HUES64 (cell line): Measurements from ENCODE around the gene ZNF610. TPM values are rescaled to one million over a fixed set of nuclear protein-coding genes. Genes with fewer than 3 reads are reported as not detected.
"Not testable (repeated sequence)": the region's sequence is repeated elsewhere in the genome, so short reads cannot be mapped to it uniquely, and the experiment has no call there.

Experiments
- H3K27ac ChIP-seq: 2 replicates; pipeline ENCODE4 v1.7.0; 2013; ENCODE audit warnings: low read depth, low read length, inconsistent platforms
- H3K27me3 ChIP-seq: 2 replicates; pipeline ENCODE4 v1.6.1; 2013; ENCODE audit warnings: mild to moderate bottlenecking, low read length; ENCODE audit not compliant: insufficient read depth
- H3K36me3 ChIP-seq: 2 replicates; pipeline ENCODE4 v1.6.1; 2013; ENCODE audit warnings: mild to moderate bottlenecking, low read length; ENCODE audit not compliant: insufficient read depth
- H3K4me1 ChIP-seq: 2 replicates; pipeline ENCODE4 v1.6.1; 2013; ENCODE audit warnings: mild to moderate bottlenecking, low read length, moderate library complexity; ENCODE audit not compliant: insufficient read depth
- H3K4me3 ChIP-seq: 2 replicates; pipeline ENCODE4 v1.5.1; 2013; ENCODE audit warnings: mild to moderate bottlenecking, low read length, moderate library complexity
- H3K9ac ChIP-seq: 2 replicates; pipeline ENCODE4 v1.6.1; 2013; ENCODE audit warnings: mild to moderate bottlenecking, low read depth, low read length
- H3K9me3 ChIP-seq: 2 replicates; pipeline ENCODE4 v1.6.1; 2013; ENCODE audit warnings: low read depth, low read length; ENCODE audit not compliant: insufficient read depth
- WGBS: fragments of 150-250, 120-280 bp; methylation state at CpG from one replicate; pipeline ENCODE4 v1.1.7; 2013; ENCODE audit warnings: missing lambda C conversion rate; 5-methylcytosine and 5-hydroxymethylcytosine counted together
- polyA plus RNA-seq, 2 experiments: library from polyadenylated mRNA; stranded (reverse); fragments of 50-300 nt; gene quantifications; one replicate each; pipeline ENCODE4 v1.2.3, GENCODE V29; 2013

Gene ZNF610
- 2.2 TPM for polyA plus RNA-seq (2013, experiment 1 of 2)
- 5.6 TPM for polyA plus RNA-seq (2013, experiment 2 of 2)

DNA sequence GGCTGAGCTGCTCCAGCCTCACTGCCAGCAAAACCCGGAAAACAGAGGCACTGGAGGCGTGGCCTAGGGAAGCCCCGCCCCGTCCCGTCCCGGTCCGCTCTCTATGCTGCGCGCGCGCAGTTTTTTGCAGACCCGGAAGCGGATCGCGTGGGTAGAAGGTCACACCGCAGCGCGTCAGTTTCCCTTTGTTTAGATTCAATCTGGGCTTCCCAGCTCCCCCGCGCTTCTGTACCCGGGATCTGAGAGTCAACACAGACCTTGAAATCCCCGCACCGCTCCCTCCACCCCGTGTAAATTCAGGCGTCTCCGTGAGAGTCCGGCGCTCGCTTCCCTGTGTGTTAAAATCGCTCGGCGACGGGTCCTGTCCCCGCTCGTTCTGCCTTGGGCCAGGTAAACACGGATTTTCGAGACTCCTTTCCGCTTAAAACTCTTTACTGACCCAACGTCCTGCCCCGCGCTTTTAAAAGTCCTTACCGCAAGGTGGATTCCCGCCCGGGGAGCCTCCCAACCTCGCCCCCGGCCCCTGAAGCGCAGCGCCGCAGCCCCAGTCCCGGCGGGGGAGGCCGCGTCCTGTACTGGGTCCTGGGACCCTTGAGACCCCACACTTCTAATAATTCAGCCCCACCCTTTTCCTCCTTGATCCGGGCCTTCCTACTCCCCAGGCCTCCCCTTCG lies at the start of gene ZNF610:
ZNF610 (plus strand) TSS at position 127 of the 674 bp plus-strand sequence. CDS start 12,930 bp downstream, outside the sequence.
- Histone ChIP-seq H3K36me3 (peaks cover 7% of the 10 kb centered on the region; the same call in 1 of the 2 replicates), H3K9ac (peak within 1 kb of the TSS; percentile 92), H3K27me3 (no peaks in the 10 kb centered on the region), H3K27ac (peak within 1 kb of the TSS; percentile 77), H3K4me1 (peaks cover 4% of the 10 kb centered on the region; the same call in 1 of the 2 replicates), H3K9me3 (peaks cover 33% of the 10 kb centered on the region), H3K4me3 (peak within 1 kb of the TSS; percentile 81)
- WGBS, result under 1% methylated on average over 55 of the region's 55 CpGs

DNA sequence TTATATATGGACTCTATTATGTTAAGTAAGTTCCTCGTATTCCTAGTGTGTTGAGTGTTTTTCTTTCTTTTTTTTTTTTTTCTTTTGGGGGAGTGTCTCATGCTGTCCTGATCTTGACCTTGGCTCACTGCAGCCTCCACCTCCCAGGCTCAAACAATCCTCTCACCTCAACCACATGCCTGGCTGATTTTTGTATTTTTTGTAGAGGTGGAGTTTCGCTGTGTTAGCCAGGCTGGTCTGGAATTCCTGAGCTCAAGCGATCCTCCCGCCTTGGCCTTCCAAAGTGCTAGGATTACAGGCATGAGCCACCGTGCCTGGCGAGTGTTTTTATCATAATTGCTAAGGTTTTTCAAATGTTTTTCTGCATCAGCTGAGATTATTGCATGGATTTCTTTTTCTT lies 49.8 kb upstream of the ZNF610 start:
- Histone ChIP-seq H3K4me1 (no peaks in the 10 kb centered on the region), H3K9ac (no peak overlapping the region), H3K36me3 (peaks cover 93% of the 10 kb centered on the region), H3K4me3 (no peak overlapping the region), H3K27ac (no peak overlapping the region), H3K9me3 (no peaks in the 10 kb centered on the region), H3K27me3 (no peaks in the 10 kb centered on the region)
- WGBS, result 97% methylated on average over 5 of the region's 6 CpGs

DNA sequence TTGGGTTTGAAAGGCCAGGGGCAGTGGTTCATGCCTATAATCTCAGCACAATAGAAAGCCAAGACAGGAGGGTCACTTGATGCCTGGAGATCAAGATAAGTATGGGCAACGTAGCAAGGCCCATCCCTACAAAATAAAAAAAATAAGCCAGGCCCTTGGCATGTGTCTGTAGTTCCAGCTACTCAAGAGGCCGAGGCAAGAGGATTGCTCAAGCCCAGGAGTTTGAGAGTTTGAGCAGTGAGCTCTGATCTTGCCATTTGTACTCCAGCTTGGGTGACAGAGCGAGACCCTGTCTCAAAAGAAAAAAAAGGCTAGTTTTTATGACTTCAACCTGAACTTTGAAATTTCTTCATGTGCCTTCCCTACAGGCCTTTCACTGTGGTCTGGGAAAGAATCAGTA lies 44.3 kb upstream of the ZNF610 start:
- Histone ChIP-seq H3K9me3 (no peaks in the 10 kb centered on the region), H3K27ac (no peak overlapping the region), H3K9ac (no peak overlapping the region), H3K4me1 (no peaks in the 10 kb centered on the region), H3K36me3 (peaks cover 54% of the 10 kb centered on the region), H3K4me3 (no peak overlapping the region), H3K27me3 (no peaks in the 10 kb centered on the region)
- 92% methylated on average over 3 of the region's 3 CpGs for WGBS

DNA sequence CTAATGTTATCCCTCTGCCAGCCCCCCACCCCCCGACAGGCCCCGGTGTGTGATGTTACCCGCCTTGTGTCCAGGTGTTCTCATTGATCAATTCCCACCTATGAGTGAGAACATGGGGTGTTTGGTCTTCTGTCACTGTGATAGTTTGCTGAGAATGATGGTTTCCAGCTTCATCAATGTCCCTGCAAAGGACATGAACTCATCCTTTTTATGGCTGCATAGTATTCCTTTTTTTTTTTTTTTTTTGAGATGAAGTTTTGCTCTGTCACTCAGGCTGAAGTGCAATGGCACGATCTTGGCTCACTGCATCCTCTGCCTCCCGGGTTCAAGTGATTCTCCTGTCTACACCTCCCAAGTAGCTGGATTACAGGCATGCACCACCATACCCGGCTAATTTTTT lies 43.1 kb upstream of the ZNF610 start:
- WGBS, result 88% methylated on average over 6 of the region's 6 CpGs
- H3K4me3 ChIP-seq, H3K9me3 ChIP-seq, H3K4me1 ChIP-seq, H3K9ac ChIP-seq, H3K27ac ChIP-seq, H3K27me3 ChIP-seq: not testable (repeated sequence)
- H3K36me3 ChIP-seq, result peaks cover 44% of the 10 kb centered on the region

DNA sequence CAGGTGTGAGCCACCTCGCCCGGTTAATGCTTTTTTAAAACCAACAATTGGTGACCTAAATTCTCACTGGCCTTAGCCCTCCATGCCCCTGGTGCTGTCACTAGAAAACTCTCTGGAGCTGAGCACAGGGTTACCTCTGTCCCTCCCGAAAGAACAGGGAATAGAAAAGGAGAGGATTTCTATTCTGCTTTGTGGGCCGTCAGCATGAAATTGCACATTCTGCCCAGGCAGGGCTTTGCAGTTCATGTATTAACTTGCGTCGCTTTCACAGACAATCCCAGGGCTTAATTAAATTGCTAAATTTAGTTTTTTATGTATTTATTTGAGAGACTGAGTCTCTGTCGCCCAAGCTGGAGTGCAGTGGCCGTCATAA lies 39.7 kb upstream of the ZNF610 start:
- Histone ChIP-seq H3K4me1 (no peaks in the 10 kb centered on the region), H3K4me3 (peak overlapping the region; percentile 100), H3K27me3 (no peaks in the 10 kb centered on the region), H3K9me3 (peaks cover 7% of the 10 kb centered on the region), H3K9ac (no peak overlapping the region), H3K27ac (no peak overlapping the region), H3K36me3 (peaks cover 39% of the 10 kb centered on the region)
- 41% methylated on average over 8 of the region's 8 CpGs for WGBS

DNA sequence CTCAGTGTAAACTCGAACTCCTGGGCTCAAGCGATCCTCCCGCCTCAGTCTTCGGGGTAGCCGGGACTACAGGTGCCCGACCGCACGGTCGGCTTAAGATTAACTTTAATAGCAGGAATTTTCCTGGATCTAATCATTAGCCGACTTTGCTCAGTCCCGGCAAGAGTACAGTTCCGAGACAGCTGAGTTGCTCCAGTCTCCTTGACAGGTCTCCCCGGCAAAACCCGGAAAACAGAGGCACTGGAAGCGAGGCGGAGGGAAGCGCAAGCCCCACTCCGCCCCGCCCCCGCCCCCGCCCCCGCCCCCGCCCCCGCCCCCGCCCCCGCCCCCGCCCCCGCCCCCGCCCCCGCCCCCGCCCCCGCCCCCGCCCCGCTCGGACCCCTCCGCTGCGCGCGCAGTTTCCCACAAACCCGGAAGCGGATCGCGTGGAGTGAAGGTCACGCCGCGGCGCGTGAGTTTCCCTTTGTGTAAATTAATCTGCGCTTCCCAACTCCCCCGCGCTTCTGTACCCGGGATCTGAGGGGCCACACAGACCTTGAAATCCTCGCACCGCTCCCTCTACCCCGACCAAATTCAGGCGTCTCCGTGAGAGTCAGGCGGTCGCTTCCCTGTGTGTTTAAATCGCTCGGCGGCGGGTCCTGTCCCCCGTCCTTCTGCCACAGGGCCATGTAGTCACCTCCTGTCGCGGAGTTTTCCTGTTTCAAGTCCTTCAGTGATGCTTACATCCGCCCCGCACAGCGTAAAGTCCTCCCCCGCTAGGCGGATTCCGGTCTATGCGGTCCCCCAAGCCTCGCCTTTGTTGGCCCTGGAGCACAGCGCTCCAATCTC lies 39.1 kb upstream of the ZNF610 start, which contains the start of gene ZNF480:
ZNF480 (plus strand) TSS at position 397 of the 828 bp plus-strand sequence. CDS start 3,244 bp downstream, outside the sequence.
- peak within 1 kb of the TSS; percentile 100 for H3K4me3 ChIP-seq
- H3K27me3 ChIP-seq, result no peaks in the 10 kb centered on the region
- peaks cover 12% of the 10 kb centered on the region for H3K9me3 ChIP-seq
- H3K36me3 ChIP-seq, result peaks cover 40% of the 10 kb centered on the region
- H3K9ac ChIP-seq, result peak within 1 kb of the TSS; percentile 98
- 1% methylated on average over 55 of the region's 75 CpGs for WGBS
- H3K27ac ChIP-seq, result peak within 1 kb of the TSS; percentile 90
- no peaks in the 10 kb centered on the region for H3K4me1 ChIP-seq

DNA sequence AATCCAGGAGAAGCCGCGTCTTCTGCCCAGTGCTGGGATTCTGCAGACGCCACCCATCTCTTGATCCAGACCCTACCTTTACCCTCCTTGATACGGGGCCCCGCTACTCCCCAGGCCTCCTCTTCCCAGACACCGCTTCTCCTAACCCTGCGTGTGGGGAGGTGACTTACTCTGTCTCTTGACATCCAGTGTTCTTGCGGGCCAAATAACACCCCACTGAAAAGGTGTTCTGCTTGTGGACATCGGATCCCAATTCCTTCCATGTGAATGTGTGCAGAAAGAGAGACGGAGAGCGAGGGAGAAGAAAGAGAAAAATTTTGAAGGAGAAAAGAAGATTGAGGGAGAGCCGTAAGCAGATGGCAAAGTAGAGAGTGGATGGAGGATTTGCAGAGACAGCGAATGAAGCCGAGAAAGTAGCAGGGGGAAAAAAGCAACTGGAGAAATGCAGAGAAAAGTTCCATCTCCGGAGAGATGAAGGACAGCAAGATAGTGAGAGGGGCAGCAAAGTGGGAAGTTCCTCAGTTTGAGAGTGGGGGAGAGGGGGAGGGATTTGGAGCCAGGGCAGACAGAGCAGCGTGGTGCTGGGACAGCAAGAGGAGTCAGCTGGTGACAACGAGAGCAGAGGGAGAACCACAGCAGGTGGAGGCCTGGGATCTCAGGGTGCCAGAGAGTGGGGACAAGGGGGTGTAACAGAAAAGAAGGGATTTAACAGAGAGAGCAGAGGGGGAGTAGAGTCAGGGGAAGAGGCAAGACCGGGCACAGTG lies 38.3 kb upstream of the ZNF610 start:
- peaks cover 40% of the 10 kb centered on the region for H3K36me3 ChIP-seq
- no peaks in the 10 kb centered on the region for H3K27me3 ChIP-seq
- peaks cover 12% of the 10 kb centered on the region for H3K9me3 ChIP-seq
- no peaks in the 10 kb centered on the region for H3K4me1 ChIP-seq
- WGBS, result 21% methylated on average over 18 of the region's 18 CpGs
- H3K4me3 ChIP-seq, result peak overlapping the region; percentile 100
- peak overlapping the region; percentile 98 for H3K9ac ChIP-seq
- no peak overlapping the region; the same call in 1 of the 2 replicates for H3K27ac ChIP-seq

DNA sequence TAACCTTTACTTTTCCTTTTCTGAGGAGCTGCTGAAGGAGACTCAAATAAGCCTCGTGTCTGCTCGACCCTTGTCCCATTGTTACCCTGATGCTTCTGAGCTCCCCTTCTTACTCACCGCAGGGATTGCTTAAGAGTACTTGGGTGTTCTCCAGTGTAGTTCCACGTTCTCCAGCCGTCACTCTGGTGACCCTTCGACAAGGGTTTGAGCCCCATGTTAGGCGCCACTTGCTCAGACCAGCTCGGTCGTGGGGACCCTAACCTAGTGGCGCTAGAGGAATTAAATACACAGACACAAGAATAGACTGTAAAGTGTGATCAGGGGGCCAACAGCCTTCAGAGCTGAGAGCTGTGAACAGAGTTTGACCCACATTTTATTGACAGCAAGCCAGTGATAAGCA lies 28.8 kb upstream of the ZNF610 start:
- H3K27me3 ChIP-seq, result no peaks in the 10 kb centered on the region
- peaks cover 81% of the 10 kb centered on the region for H3K9me3 ChIP-seq
- 96% methylated on average over 10 of the region's 10 CpGs for WGBS
- no peak overlapping the region for H3K27ac ChIP-seq
- H3K4me1 ChIP-seq, result no peaks in the 10 kb centered on the region
- no peak overlapping the region for H3K9ac ChIP-seq
- H3K36me3 ChIP-seq, result peaks cover 97% of the 10 kb centered on the region
- H3K4me3 ChIP-seq, result no peak overlapping the region

DNA sequence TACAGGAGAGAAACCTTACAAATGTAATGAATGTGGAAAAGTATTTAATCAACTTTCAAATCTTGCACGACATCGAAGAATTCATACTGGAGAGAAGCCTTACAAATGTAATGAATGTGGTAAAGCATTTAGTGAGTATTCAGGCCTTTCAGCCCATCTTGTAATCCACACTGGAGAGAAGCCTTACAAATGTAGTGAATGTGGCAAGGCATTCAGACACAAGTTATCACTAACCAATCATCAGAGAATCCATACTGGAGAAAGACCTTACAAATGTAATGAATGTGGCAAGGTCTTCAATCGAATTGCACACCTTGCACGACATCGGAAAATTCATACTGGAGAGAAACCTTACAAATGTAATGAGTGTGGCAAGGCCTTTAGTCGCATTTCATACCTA lies 13.6 kb upstream of the ZNF610 start:
- H3K4me3 ChIP-seq, result 0 out of 2 replicates have a peak overlapping the region, but pooled peaks have one; percentile 0
- peaks cover 74% of the 10 kb centered on the region for H3K36me3 ChIP-seq
- WGBS, result 98% methylated on average over 6 of the region's 6 CpGs
- no peaks in the 10 kb centered on the region for H3K27me3 ChIP-seq
- H3K9me3 ChIP-seq, result peaks cover 97% of the 10 kb centered on the region
- no peak overlapping the region for H3K27ac ChIP-seq
- no peaks in the 10 kb centered on the region for H3K4me1 ChIP-seq
- no peak overlapping the region for H3K9ac ChIP-seq

DNA sequence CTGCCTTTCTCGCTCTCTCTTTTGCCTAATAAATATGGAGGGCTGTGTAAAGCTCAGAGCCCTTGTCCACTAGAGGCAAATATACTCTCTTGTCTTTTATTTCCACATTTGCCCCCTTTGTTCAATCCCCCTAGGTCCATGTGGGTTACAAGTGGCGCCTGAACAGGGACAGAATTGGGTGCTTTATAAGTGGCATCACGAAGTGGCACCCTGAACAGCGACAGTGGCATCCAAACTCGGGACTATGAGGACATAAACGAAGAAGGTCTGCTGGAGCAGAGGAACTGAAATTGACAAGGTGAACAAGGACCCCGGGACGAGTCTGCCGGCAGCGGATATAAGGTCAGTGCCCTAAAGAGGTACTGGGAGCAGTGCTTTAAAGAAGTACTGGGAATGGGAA lies 4.3 kb upstream of the ZNF610 start:
- no peaks in the 10 kb centered on the region for H3K4me1 ChIP-seq
- no peak overlapping the region for H3K4me3 ChIP-seq
- H3K27me3 ChIP-seq, result no peaks in the 10 kb centered on the region
- H3K9me3 ChIP-seq, result peaks cover 70% of the 10 kb centered on the region
- no peak overlapping the region for H3K27ac ChIP-seq
- no peak overlapping the region for H3K9ac ChIP-seq
- WGBS, result 76% methylated on average over 10 of the region's 10 CpGs
- no peaks in the 10 kb centered on the region for H3K36me3 ChIP-seq
